GM12864 (cell line): Measurements from ENCODE around the gene STX8.

Source experiments
- DNase-seq: peaks from one replicate; pipeline ENCODE4 v3.0.0-alpha.2; 2011; ENCODE audit warnings: low read depth
- H3K4me3 ChIP-seq: 2 replicates; pipeline ENCODE4 v1.5.1; 2011; ENCODE audit warnings: mild to moderate bottlenecking, low read depth, low read length, control low read depth
- TF ChIP-seq, protein P1 (sequence below): IDR thresholded peaks from 2 replicates; pipeline ENCODE4 v1.5.1; 2011; ENCODE audit warnings: low read depth, mild to moderate bottlenecking, moderate library complexity, low read length, control low read depth, inconsistent platforms; ENCODE audit errors: missing control alignments

The STX8 gene

DNA sequence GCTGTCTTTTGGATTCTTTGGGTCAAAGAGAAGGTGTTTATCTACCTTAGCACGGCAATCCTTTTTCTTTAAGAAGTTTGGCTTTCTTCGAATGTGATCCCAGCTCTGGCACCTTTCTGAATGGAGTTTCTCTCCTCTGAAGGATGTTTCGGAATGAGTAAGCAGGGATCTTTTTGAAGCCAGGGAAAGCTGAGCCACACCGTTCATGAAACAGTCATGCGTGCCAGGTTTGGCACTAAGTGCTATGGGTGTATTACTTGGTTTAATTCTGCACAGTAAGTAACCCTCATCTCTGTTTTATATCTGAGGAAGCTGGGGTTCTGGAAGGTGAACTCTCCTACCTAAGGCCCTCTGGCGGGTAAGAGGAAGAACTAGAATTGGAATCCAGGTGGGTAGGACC, 319.8 kb downstream of the STX8 start:
- DNase-seq, result no peak

DNA sequence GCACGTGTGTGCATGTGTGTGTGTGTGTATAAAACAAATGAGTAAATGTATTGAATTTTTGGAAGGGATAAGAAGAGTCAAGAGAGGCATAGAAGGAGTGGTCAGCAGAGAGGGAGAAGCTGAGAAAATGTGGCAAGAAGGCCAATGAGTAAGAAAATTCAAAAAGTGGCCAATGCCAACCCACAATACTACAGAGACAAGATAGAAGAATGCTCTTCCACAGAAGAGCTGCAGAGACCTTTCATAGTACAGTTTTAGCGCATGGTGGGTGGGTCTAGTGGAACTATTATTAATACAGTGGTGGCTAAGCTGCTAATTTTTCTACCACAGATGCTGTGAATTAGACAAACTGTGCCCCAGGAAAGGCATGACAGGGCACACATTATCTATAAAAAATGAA, 320.8 kb downstream of the STX8 start:
- no peak overlapping the region for H3K4me3 ChIP-seq
- TF ChIP-seq, protein P1, sequence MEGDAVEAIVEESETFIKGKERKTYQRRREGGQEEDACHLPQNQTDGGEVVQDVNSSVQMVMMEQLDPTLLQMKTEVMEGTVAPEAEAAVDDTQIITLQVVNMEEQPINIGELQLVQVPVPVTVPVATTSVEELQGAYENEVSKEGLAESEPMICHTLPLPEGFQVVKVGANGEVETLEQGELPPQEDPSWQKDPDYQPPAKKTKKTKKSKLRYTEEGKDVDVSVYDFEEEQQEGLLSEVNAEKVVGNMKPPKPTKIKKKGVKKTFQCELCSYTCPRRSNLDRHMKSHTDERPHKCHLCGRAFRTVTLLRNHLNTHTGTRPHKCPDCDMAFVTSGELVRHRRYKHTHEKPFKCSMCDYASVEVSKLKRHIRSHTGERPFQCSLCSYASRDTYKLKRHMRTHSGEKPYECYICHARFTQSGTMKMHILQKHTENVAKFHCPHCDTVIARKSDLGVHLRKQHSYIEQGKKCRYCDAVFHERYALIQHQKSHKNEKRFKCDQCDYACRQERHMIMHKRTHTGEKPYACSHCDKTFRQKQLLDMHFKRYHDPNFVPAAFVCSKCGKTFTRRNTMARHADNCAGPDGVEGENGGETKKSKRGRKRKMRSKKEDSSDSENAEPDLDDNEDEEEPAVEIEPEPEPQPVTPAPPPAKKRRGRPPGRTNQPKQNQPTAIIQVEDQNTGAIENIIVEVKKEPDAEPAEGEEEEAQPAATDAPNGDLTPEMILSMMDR, result no peak
- no peak for DNase-seq

More for the DNA sequence above, 319.8 kb downstream of the STX8 start:
- no peak overlapping the region for H3K4me3 ChIP-seq
- TF ChIP-seq, protein P1, result no peak

DNA sequence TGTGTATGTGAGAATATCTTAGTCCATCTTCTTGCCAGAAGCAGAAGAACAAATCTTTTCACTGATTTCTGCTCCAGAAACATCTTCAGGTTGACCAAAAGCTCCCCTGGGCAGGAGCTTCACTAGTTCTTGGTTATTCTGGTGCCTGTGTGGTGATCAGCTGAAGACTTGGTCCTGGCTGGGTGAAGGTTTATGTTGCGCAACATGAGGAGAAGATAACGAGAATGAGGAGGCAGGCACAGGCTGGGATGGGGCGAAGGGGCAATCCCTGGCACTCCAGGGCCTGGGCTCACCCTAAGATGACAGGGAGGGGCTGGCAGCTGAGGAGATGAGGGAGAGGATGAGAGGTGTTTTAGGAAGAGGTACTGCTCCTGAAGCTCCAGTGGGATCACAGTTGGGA, 322.3 kb downstream of the STX8 start:
- H3K4me3 ChIP-seq, result no peak overlapping the region
- TF ChIP-seq, protein P1, result no peak
- no peak for DNase-seq

DNA sequence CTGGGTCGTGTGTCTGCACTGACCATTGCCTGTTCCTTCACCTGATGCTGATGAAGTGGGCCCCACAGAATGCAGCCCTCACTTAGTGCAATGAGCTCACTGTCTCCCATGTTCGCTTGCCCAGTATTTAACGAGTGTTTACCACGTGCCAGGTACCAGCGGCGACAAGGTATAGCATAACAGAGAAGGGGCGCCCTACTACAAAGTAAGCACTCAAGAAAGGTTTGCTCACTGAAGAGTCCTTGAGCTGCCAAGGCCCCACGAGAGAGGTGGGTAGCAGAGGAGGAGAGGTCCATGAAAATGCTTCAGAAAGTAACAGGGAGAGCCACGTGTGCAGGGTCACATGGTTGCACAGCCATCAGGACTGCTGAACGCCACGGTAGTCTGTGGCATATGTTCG, 324.3 kb downstream of the STX8 start:
- H3K4me3 ChIP-seq, result no peak overlapping the region
- TF ChIP-seq, protein P1, result no peak
- no peak for DNase-seq

DNA sequence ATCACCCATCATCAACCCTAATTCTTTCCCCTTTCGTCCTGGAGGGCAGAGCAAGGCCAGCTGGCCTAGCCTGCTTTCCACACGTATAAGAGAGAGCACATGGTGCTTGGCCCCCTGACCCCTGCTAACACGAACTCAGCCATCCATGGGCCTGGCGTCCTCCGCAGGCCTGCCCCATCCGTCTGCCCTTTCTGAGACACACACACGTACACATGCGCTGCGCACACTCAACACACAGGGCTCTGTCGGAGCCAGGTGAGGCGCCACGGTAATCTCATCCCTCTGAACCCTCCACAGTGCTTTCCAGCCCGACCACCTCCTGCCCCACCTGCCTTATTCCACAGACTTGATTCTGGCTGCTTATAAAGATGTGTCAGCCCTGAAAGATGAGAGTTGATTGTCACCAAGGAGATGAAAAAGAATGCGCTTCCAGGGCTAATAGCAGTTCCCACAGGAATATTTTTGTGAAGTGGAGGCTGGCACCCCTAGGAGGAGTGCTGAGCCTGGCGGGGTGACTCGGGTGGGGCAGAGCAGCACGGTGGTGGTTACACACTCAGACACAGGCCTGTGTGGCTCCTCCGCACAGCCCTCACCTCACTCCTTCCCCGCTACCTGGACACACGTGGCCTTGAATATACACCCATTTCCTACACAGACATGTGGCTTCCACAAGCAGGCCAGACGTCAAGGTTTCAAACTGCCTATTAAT, 326.2 kb downstream of the STX8 start:
- H3K4me3 ChIP-seq, result no peak overlapping the region
- TF ChIP-seq, protein P1, result no peak
- no peak for DNase-seq

DNA sequence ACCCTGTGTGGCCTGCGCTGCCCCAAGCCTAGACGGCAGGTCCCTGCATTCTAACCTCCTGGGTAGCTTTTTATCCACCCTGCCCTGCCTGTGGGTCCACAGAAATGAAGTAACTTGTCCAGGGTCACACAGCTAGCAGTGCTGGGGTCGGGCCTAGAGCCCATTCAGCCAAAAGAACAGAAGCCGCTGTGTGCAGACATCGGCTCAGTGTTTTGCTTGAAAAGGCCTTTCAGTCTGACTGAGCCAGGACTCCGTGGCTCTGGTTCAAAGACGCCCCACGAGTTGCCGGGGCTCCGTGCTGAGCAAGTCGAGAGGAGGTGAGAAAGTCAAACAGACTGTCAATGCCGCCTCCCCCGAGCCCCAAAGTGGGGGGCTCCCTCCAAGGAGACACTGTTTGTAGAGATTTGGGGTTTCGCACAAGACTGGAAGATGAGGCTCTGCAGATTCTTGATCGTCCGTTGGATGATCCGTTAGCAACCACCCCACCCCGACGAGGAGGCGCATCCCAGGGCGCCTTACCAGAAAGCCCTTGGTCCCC, 328.1 kb downstream of the STX8 start:
- no peak for DNase-seq
- TF ChIP-seq, protein P1, result no peak
- H3K4me3 ChIP-seq, result no peak overlapping the region
